HG02623 (cell line): ENCODE data around the gene STARD5.
"Not testable (repeated sequence)": the region's sequence is repeated elsewhere in the genome, so short reads cannot be mapped to it uniquely, and the experiment has no call there.

Source experiments
- ATAC-seq: cut with Tn5 transposase; IDR thresholded peaks from one replicate; pipeline ENCODE4 v1.9.1; 2021; ENCODE audit warnings: moderate library complexity; ENCODE audit not compliant: unreplicated experiment

STARD5 gene, protein sequence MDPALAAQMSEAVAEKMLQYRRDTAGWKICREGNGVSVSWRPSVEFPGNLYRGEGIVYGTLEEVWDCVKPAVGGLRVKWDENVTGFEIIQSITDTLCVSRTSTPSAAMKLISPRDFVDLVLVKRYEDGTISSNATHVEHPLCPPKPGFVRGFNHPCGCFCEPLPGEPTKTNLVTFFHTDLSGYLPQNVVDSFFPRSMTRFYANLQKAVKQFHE

DNA sequence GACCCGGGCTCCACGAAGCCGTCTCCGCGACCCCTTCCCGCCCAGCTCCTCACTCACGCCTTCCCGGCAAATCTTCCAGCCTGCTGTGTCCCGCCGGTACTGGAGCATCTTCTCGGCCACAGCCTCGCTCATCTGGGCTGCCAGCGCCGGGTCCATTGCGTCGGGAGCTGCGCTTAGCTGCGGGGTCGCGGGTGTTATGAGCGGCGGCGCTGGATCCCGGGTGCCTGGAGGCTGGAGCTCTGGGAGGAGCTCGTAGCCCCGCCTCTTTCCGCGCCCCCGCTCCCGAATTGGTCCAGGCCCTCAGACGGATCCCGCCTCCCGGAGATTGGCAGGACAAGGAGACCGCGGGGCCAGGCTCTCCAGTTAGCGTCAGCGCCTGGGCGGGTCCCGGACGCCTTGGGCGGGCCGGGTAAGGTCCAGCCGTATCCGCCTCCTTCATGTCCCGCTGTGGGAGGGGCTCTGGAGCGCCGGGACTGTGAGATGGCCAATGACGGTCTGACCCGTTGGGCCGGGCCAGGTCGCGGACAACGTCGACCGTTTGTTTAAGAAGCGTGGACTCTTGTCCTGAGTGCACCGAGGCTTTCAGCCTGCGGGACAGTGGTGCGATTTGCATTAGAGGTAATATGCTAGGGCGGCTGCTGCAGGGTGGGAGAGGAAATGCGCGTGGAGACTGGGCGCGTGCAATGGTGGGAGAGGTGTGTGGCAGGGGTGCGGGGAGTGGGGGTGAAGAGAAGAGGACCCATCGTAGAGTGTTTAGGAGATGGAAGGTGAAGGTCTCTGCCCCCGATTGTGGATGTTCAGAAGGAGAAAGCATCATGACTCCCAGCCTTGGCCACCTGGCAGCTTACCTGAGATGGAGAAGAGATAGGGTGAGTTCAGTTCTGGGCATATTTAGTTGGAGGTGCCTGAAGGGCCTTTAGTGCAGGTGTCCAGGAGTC, at the start of gene STARD5:
STARD5 (minus strand) TSS at position 198 of the 938 bp plus-strand sequence; CDS start at position 156, 42 bp downstream.
- ATAC-seq, result peak; percentile 99

DNA sequence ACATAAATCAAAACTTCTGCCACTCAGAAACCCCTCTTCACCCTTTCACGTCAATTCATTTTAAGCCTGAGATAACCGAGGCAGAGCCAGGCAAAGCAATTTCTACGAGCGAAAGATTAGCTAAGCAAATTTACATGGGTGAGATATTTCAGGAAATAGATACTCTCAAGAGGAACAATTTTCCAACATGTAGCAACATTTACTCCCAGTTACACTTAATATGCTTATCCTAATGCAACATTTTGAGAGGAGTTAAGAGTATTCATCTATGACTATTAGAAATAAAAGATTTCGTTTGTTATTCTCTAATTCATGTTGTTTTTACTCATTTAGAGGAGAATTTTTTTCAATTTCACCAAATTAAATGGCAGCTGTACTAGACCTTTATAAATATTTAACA, 49.2 kb upstream of the STARD5 start:
- ATAC-seq, result no peak

DNA sequence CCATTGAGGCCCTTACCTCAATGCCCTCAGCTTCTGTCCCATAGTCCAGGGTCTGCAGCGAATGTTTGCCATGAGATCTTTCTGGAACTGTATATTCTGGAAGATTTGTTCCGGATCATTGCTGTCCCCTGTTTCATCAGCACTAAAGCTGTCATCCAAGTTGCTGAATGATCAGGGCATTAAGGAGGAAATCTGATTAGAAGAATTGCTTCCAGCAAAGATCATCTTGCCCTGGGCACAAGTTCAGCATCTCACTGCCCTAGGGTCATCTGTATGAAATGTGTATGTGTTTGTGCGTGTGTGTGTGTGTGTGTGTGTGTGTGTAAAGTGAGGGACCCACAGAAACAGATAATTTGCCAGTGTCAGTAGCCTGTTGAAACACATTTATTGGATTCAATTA, 48.6 kb upstream of the STARD5 start:
- no peak for ATAC-seq

DNA sequence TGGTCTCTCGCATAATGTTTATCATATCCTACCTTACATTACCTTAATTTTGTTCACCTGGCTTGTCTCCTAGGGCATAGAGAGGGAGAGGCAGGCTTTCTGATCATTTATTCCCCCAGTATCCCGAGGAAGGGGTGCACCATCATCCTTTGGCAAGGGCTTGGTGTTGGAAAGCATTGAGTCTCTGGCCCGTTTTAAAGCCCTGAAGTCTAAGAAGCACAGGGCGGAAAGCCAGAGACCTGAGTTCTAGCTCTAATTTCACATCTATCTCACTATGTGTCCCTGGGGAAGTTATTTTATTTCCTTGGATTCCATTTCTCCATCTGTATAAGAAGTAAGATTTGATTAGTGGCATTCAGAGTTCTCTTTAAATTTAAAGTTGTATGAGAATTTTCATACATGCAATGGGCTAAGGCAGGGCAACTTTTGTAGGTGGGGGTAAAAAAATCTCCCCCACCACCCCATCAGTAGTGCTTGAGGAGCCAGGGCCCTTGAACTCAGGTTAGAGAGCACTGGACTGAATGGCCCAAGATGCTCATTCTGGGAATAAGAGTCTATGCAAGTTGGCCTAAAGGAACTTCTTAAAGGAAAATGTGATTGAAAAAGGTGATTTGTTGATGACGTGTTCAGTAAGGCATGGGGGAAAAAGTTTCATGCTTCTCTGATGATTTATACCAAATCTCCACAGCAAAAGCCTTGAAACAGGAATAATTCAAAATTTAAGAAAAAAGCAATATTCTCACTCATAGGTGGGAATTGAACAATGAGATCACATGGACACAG, 40.0 kb upstream of the STARD5 start:
- no peak for ATAC-seq

DNA sequence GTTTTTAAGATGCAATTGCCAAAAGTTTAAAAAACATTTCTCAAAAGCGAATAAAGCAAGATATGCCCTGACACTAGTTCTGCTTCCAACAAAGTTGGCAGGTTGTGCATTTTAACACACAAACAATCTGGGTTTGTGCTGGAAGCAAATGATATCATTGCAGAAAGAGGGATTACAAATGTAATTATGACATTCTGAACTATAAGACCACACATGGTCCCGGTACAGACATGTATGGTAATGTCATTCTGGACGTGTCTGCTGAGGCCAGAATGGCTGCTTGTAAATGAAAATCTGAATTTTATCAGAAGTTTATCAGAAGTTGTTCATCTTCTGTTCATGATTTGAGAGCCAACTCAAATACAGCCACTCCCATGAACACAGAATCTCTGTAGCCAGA, 39.3 kb upstream of the STARD5 start:
- no peak for ATAC-seq

DNA sequence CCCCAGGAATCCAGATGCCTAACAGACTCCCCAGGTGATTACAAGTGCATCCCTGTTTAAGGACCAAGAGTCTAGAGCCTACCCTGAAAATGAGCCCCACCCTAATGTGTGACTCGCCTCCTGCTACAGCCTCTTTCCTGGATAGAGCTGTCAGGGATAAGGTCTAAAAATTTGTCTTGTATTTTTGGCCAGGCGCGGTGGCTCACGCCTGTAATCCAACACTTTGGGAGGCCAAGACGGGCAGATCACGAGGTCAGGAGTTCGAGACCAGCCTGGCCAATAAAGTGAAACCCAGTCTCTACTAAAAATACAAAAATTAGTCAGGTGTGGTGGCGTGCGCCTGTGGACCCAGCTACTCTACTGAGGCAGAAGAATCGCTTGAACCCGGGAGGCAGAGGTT, 38.8 kb upstream of the STARD5 start:
- ATAC-seq, result no peak

DNA sequence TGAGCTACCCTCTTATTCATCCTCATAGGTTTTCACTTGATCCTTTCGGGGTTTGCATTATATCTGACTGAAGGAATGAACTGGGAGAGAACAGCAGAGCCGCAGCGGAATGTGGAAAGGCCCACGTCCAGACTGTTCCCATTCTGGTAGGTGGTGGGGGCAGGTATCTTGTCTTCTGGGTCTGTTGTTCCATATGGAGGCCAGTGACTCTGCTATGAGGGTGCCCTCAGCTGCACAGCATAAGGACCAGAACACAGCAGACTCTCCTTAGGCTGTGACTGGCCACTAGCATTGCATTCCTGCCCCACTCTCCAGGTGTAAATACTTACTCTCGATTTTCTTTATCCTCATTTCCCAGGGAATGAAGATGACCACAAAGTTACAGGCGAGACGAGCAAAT, 38.0 kb upstream of the STARD5 start:
- no peak for ATAC-seq

DNA sequence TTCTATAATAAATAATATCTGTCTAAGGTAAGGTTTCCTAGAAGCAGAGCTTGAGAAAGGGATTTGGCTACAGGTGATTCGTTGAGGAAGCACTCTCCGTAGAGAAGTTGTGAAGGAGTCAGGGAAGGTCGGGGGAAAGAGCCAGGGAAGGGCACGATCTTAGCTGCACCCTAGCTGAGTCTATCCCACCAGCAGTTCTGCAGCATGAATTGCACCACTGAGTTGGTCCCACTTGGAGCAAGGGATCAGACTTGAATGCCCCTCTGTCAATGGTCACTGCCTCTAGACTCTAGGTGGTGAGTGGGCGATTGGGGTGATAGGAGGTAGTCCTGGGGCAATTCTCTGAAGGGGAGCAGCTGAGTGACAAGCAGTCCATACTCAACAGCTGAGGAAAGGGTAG, 36.5 kb upstream of the STARD5 start:
- ATAC-seq, result no peak

DNA sequence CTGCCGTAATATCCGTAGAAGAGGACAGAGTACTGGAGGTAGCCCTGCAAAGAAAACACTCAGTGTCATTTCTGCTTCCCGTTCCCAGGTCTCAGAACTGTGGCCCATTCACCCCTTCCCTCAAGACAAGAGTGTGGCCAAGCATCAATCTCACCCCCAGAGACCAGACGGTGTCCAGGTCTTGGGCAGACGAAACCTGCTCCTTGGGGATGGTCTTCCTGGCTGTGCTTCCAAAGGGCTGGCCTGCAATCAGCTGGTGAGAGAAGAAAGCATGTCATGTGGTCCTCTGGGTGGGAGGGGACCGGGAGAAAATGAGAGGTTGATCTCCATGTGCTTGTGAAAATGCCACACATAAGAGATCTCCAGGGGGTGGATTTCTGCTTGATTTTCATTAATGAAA, 34.3 kb upstream of the STARD5 start:
- ATAC-seq, result no peak

DNA sequence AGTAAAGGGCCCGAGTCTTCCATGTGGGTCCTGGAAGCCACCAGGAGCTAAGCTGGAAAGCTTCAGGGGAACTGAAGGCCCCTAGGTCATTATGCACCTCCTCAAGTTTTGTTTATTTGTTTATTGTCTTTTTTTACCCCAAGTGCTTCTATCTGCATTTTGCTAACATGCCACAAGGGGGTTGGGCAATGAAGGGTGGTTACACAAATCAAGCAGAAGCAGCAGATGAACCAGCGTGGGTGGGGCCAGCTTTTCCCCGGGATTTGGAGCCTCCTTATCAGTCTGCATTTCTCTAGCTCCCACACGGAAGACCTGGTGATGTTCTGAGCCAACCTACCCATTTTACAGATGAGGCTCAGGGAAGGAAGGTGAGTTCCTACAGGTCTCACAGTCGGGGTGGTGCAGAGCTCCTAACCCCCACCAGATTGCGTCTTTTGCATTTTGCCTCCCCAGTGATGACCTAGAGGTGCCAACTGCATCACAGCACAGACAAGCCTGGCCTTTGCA, 33.3 kb upstream of the STARD5 start:
- ATAC-seq, result no peak

DNA sequence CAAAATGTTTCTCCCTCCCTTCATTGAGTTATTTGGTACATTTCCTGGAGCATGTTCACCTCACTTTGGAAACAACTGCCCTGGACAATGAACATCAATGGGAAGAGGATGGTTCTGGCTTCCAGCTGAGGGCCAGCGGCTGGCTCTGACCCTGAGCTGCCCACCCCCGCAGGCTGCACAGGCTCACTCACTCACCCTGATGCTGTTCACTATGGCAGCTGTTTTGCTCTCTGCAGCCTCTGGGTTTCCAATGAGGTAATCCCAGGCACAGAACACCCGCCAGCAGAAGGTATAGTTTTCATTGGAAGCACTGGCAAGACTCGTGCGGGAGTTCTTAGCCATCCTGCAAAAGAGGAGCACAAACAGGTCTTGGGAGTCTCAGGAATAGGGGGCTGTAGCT, 32.3 kb upstream of the STARD5 start:
- ATAC-seq, result no peak

DNA sequence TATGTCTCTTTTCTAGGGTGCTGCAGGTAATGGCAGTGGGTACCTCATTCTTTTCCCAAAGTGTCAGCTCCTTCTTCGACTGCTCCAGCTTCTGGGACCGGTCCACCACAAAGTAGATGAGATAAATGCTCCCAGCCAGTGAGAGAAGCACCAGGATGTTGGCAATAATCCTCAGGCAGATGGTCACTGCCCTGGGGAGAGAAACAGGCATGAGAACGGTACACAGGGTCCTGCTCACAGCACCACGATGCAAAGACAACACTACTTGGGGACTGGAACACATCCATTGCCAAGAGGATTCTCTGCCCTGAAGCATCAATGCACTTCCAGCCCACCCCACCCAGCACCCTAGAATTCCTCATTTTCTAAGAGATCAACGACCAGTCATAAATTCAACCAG, 27.7 kb upstream of the STARD5 start:
- no peak for ATAC-seq

DNA sequence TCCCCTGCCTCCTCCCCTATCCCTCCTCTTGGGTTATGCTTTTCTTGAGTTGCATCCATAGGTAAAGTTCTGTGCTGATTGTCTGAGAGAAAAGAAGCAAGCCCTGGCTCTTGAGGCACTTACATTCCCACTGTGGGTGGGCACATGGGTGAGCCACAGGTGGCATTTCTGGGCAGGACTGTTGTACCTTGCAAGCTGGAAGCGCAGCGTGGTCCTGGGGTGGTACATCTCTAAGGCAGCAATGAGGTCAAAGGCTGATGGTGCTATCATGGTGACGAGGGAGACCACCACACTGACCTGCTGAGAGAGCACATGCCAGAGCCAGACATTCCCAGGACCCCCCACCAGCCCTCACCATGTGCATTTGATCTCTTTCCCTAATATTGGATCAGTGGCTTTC, 25.3 kb upstream of the STARD5 start:
- no peak for ATAC-seq

DNA sequence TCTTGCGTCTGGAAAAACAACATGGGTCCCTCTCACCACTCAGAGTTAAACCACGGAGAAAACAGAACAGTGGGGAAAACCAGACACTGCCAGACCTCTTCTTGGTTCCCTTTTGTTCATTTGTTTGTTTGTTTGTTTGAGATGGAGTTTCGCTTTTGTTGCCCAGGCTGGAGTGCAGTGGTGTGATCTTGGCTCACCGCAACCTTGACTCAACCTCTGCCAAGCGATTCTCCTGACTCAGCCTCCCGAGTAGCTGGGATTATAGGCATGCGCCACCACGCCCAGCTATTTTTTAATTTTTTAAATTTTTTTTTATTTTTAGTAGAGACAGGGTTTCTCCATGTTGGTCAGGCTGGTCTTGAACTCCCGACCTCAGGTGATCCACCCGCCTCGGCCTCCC, 24.8 kb upstream of the STARD5 start:
- ATAC-seq, result not testable (repeated sequence)

DNA sequence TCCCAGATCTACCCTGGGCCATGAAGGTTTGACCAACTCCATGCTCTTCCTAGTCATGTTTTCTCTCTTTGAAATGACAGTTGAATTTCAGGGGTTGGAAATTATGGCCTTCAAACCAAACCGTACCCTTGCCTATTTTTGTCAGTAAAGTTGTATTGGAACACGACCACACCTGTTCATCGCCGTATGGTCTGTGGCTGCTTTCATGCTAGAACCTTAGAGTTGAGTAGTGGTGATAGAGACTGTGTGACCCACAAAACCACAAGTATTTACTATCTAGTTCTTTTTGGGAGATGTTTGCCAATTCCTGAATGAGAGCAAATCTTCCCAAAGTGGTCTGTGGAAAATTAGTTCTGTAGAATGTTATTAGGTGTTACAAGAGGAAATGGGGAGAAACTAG, 24.0 kb upstream of the STARD5 start:
- ATAC-seq, result no peak

DNA sequence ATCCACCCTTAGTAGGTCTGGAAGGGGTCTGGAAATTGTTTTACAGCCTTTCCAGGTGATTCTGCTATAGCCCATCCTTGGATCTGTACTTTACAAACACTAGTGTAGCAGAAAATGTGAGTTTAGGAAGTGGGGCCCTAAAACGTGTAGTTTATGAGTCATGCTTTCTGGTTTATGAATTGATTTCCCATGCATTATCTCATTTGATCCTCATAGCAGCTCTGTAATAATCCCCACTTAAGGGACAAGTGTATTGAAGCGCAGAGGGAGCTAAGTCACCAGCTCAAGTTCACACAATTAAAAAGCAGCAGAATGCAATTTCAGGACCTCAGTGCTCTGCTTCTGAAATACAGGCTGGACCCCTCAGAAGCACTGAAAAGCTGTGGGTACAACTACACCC, 22.7 kb upstream of the STARD5 start:
- ATAC-seq, result no peak

DNA sequence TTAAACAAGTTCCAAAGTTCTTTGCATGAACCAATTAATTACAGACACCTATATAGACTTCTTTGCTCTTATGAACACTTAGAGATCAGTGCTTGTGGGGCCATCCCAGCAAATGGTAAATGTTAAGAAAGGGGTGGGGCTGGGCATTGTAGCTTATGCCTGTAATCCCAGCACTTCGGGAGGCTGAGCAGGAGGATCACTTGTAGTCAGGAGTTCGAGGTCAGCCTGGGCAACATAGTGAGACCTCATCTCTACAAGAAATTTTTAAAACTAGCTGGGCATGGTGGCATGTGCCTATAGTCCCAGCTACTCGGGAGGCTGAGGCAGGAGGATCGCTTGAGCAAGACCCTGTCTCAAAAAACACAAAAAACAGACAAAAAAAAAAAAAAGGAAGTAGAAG, 19.4 kb upstream of the STARD5 start:
- ATAC-seq, result no peak

DNA sequence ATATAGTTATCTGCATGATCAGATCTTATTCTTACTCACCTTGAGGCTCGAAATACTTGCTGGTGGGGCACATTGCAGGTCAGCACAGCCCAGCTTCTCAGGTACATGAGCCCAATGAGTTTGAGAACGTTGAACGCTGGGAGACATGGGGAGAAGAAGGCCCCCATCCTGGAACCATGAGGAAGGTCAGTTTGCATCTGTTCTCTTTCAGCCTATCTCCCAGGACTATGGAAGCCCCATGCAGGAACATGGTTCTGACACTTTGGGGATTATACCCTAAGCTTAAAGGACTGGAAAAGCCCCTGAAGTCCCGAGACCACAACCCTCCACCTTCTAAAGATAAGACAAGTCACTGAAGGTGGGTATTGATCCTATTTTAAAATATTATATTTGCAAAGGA, 17.4 kb upstream of the STARD5 start:
- no peak for ATAC-seq

DNA sequence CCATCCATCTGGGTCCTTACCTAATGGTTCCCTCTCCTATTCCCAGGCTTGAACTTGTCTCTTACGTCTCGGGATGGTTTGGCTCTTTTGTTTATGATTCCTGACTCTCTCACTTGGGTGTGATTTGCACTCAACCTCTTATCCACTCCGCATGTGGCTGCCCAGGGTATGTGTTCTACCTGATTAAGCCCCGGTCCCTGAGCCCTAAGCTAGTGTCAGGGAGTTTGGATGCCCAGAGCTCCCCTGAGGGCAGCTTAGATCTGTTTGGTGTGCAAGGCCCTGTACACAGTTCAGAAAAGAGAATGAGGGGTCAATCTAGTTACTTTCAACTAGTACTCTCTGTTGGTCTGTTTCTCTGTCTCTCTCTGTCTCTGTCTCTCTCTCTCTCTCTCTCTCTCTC, 15.9 kb upstream of the STARD5 start:
- no peak for ATAC-seq

DNA sequence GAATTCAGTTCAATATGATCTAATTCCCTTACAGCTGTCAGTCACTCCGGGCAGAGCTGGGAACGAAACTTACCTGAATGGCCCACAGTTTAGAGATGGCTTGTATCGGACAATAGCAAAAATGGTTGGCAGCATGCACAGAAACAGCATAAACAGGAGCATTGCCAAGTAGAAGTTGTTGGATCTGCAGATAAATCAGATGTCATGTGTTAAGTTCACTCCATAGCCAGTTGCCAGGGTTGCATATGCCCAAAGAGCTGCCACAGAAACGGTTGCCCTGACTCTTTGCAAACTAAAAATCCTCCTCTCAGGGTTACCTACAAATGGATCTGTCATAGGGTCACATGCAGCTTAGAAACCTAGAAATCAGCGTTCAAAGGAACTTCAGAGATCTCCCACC, 15.4 kb upstream of the STARD5 start:
- ATAC-seq, result no peak

DNA sequence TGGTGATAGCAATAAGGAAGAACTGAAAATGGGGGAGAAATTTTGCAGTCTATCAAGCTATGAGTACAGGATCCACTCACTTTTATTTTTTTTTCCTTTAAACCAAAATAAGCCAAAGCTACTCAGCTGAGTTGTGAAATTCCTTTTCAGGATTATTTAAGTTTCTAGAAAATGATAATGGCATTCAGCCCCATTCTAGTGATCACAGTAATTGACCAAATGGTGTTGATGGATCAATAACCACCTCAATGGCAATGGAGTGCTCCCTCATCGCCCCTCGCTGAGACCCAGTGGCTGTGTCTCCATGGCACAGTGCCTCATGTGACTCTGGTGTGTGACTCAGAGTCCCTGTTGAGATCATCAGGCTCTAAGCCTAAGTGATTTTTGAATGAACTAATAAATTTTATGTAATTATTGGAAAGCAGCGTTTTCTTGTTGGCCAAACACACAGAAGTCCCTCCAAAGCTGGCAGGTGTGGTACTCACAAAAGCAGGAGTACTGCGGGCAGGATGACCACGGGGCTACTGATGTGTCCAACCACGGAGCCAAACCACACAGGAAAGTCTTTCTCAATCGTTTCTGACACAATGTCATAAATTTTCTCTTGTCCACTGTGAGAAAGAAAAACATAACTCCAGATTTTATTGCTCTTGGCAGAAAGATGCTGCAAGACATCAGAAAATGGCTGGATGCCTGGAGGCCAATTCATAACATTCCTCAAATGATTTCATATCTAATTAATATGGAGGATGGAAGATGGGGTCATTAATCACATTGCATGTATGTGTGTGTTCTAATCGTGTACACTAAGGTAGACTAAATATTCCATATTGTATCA, 14.4 kb upstream of the STARD5 start:
- ATAC-seq, result no peak
